HG03575 (cell line): Measurements from ENCODE around the gene HMG20A.

ENCODE experiments used
- ATAC-seq: cut with Tn5 transposase; IDR thresholded peaks from one replicate; pipeline ENCODE4 v1.9.1; 2021; ENCODE audit not compliant: unreplicated experiment, insufficient number of reproducible peaks, low FRiP score; ENCODE audit errors: extremely low read depth

The HMG20A gene

DNA sequence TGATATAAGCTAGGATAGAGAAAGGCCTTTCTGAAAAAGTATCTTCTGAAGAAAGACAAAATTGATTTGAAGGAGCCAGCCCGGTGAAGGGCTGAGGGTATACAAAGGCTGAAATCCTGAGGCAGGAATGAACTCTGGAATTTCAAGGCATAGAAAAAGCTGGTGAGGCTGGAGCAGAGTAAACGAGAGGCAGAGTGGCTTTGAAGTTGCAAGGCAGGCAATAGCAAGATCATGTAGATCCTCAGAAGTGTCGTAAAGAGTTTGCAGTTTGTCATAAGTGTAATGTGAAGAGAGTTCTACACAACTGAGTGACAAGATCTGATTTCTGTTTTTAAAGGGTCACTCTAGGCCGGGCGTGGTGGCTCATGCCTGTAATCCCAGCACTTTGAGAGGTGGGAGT lies 69.0 kb downstream of the HMG20A start:
- no peak for ATAC-seq

DNA sequence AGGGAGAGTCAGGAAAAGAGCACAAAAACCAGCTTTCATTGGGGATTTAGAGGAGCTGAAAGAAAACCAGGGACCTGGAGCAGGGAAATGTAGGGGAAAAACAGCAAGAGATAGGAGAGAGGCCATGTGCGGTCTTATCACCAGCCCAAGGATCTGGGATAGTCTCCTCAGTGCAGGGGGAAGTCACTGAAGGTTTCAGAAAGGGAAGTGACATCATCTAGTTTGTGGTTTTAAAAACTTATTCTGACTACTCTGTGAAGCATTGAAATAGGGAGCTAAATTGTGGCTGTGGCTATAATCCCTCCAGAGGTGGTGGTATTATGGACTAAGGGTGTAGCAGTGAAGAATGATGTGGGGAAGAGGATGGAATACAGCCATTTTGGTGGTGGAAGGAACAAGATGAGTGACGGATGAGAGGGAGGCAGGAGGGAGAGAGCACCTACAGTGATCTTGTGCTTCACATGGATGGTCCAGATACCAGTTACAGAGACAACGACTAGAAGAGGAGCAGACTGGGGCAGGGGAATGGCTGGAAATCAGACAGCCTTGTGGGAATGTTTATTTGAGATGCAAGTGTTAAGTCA lies 72.7 kb downstream of the HMG20A start:
- ATAC-seq = no peak

DNA sequence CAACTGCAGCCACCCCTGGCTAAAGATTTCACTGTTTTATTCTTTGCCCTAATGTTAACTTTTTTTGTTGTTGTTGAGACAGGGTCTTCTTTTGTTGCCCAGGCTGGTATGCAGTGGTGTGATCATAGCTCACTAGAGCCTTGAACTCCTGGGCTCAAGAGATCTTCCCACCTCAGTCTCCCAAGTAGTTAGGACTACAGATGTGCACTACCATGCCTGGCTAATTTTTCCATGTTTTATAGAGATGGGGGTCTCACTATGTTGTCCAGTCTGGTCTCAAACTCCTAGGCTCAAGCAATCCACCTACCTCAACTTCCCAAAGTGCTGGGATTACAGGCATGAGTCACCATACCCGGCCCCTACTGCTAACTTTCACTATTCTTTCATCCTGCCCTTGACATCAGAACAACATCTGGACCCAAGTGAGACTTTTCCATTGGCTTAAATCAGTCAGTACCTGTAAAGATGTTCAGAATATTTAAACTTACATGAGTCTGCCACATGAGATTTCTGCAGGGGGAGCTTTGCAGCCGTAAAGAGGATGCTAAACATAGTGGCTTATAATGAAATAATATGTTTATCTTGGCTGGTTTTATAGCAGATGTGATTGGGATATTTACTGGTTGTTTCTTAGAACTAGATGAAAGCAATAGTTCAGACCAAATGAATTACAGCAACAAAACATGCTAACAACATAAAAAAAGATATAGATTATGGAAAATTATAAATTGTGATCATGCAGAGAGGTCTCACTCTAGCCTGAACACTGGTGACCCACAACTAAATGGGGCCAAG lies 73.6 kb downstream of the HMG20A start:
- ATAC-seq = no peak

DNA sequence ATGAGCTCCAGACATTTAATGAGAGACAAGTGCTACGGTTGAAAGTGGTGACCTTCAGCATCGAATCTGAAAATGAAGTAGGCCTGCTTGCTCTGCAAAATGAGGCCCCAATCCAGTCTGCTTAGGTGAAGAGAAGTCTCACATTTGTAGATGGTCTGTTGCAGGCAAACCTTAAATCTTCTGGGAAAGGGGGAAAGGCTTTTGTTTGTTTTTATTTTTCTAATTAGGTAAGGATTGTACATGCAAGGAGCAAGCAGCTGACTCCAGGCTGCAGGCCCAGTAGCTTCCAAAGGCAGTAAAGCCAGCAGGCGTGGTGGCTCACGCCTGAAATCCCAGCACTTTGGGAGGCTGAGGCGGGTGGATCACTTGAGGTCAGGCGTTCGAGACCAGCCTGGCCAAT lies 74.3 kb downstream of the HMG20A start:
- no peak for ATAC-seq

DNA sequence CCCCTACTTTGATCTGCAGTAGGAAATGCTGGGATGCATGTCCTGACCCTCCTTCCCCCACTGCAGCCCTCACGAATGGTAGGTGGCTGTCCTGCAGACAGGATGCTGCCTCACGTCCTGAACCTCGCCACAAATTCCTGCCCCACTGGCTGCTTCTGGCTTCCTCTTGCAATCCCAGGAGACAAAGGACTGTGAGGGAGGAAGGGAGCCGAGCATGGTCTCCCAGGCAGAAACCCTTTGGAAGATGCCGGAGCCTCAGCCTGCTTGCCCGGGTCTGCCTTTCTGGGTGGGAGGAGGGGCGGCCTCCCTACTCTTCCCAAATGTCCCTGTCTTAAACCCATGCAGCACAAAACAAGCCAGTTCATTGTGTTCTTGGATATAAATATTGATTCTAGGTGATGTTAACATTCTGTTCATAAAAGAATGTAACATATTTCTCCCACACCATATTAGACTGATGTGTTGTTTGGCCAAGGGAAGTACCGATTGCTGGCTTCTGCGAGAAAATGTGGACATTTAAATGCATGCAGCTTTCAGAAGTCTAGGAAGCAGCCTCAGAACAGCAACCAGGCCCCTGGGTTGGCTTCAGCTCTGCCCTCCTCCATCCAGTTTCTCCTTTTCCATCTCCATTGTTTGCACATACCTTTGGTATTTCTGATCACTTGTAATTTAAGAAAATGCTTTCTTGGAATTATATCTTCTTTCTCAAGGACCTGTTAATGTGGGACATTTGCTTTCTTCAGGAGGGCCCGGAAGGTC lies 75.3 kb downstream of the HMG20A start:
- ATAC-seq = no peak

DNA sequence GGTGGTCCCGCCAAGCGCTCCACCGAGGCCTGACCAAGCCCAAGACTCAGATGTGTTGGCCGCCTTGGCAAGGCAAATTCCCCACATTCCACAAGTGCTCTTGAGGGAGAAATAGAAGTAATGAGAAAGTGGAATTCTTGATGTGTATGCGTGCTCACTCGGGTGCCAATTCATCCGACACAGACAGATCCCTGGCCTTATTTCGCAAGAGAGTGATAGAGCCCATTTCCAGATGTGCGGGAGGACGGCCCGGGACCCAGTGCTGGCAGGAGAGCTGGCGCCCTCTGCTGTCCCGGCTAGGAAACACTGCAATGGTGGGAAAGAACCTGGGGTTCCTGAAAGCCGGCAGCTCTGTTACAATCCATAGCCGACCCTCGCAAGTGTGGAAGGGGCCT lies 76.0 kb downstream of the HMG20A start:
- ATAC-seq = no peak

DNA sequence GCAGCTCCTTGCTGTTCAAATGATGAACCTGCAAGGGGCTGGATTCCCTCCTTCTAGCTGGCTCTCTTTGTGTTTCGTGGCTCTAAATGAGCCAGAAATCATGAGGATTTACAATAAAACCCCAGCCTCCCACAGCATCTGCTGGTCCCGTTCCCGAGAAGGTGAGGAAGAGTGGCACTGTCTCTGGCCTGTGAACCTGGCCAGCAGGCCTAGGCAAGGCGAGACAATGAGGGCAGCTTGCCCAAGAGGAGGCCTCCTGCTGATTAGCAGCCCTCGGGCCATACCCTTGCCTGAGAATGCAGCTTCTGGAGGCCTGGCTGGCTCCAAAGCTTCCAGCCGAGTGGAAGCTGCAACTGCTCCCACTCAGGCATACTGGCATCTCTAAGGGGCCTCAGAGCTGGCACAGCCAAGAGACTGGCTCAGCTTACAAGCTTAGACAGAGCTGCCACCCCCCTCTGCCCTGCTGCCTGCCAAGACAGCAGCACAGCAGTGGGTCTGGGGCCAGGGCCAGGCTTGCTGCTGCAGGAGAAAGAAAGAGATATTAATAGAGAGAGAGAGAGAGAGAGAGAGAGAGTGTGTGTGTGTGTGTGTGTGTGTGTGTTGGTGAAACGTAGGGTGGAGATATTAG lies 76.5 kb downstream of the HMG20A start:
- ATAC-seq = no peak

DNA sequence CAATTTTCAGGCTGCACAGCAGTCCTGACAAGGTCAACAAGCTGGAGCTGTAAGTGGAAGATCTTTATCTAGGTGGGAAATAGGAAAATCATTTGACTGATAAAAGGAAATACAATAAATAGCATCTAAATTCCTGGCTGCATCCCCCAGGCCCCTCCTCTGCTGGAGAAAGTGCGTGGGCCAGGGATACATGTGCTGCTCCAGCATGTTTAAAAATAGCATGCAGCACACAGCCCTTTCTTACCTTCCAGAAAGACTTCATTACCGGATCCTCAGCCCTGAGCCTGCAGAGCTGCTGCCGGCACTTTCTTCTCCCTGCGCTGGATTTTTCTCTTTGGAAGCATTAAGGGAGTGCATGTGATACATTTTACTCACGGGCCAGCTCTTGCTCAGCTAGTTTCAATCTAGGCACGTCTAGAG lies 77.3 kb downstream of the HMG20A start:
- no peak for ATAC-seq

DNA sequence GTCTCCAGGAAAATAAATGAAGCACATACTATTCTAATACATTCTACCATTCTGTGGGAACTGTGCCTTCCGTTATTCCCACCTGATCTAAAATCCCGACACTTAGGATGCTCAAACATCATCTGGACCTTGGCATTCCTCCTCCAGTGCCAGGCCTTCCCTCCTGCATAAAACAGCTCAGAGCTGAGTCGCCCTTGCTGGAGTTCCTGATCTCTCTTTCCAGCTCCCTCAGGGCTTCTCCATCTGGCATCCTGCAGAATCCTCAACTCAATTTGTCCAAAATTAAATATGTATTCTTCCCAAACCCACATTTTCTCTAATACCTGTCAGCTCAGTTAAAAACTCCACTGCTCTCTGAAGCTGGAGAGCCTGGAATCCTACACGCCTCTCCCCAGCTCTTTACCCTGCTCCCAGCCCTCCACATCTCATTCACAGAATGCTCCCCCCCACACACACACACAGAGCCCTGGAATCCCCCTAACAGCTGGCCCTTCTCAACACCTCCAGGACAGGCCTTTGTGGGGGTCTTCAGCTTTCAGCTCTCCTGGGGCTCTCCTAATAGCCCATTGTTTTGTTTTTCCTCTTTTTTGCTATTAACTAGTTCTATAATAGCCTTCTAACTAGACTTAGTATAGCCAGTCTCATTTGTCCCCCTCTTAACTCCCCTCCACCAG lies 78.5 kb downstream of the HMG20A start:
- ATAC-seq = no peak

DNA sequence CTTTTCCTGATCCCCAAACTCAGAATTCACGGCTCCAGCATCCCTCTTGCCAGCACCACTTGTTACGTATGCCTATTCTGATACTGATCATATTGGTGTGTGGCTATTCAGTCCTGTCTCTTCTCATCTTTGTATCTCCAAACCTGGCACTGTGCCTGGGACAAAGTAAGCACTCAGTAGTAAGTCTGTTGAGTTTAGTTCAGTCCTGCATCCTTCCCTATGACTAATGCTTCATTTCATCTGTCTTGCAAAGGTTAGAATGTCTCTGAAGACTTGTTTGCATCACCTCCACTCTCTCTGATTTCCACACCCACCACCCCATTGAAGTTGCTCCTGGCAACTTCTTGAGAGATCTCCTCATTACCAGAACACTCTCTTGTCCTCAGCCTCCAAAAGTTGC lies 80.3 kb downstream of the HMG20A start:
- ATAC-seq = no peak

DNA sequence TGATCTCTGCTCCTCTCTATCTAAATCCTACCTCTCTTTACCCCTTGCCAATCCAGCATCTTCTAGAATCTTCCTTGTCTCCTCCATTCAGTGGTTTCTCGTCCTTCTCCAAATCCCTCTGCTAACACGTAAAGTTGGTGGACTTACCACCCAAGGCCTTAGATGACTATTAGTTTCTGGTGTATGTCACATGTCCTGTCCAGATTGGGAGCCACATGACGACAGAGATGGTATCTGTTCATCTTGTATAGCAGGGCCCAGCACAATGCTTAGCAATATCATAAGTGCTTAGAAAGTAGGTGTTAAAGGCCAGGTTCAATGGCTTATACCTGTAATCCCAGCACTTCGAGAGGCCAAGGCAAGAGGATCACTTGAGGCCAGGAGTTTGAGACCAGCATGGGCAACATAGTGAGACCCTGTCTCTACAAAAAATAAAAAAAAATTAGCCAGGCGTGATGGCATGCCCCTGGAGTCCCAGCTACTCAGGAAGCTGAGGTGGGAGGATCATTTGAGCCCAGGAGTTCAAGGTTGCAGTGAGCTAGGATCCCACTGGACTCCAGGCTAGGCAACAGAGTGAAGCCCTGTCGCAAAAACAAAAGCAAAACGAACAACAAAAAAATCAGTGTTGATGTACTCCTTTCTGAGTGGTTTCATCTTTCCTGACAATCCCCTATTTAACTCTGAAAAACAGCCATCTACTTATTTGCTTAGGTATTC lies 81.8 kb downstream of the HMG20A start:
- ATAC-seq = no peak

DNA sequence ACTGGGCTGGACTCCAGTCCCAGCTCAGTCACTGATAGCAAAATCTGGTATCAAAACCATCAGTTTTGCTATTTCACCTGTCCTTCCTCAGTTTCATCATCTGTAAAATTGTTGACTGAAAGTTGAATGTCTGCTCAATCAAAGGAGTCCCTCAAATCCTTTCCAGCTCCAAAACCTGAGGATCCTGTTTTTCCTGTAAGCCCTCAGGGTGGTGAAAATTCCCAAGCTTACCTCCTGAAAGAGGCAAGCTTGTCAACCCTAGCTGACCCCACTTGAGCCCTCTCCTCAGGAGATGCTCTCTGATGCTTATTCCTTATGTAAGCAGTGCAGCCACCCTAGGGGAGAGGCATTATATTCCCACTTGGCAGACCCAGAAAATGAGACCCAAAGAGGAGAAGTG lies 82.6 kb downstream of the HMG20A start:
- ATAC-seq = no peak

DNA sequence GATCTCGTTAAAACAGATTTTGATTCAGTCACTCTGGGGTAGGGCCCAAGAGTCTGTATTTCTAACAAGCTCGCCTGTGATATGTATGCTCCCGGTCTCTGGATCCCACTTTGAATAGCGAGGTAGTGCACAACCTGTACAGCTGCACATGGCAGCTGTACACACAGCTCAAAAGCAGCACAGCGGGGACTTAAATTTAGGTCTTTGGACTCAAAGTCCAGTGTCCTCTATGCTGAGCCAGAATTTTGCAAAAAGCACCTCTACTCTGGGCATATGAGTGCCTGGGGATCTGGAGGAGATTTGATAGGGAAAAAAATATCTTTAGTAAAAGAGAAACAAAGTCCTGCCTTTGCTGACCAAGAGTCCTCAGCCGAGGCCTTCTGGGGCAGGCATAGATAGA lies 83.1 kb downstream of the HMG20A start:
- no peak for ATAC-seq

DNA sequence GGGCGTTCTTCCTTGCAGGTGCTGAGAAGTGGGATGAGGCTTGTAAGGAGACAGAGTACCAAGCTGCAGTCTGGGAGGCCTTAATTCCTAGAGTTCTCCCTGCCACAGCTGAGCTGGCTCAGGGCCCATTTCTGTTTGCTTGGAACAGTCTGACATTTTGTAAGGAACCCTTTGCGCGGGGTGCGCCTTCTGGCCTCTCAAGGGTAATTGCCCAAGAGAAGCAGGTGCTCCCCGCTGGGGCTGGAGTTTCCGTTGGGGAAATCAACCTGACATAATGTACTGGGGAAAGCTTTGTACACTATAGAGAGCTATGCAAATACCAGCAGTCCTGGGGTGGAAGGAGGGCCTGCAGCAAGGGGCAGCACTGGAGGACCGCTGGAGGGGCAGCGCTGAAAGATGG lies 83.6 kb downstream of the HMG20A start:
- no peak for ATAC-seq

DNA sequence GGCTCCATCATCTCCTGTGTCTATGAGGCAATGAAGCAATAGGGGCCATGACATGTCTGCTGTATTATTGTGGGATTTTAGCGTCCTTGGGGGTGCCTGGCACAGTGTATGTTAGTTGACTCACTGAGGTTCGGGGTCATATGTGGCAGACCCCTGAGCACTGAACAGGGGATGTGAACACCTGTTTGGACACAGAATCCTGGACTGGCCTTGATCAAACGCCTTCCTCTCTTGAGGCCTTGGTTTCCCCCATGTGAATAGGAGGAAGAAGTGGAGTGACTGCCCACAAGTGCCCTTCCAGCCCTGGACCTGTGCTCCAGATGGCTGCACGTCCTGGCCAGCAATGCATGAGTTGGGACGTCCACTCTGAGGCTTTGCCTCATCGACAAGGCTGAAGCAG lies 84.2 kb downstream of the HMG20A start:
- no peak for ATAC-seq

DNA sequence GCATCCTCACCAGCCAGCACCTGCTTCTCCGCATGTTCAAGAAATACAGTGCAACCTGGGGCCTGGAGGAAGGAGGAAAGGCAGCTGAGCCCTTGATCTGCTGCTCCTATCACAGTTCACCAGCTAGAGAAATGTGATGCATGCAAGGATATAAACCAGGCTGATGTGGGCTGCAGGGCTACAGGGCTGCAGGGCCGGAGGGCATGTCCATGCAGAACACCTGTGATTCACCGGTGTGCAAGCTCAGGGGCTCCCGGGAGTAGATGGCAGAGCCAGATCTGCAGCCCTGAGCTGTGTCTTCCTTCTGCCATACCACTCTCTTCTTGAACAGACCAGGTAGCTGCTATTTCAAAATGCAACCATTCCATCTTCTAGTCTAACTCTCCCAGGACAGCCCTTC lies 84.9 kb downstream of the HMG20A start:
- no peak for ATAC-seq

DNA sequence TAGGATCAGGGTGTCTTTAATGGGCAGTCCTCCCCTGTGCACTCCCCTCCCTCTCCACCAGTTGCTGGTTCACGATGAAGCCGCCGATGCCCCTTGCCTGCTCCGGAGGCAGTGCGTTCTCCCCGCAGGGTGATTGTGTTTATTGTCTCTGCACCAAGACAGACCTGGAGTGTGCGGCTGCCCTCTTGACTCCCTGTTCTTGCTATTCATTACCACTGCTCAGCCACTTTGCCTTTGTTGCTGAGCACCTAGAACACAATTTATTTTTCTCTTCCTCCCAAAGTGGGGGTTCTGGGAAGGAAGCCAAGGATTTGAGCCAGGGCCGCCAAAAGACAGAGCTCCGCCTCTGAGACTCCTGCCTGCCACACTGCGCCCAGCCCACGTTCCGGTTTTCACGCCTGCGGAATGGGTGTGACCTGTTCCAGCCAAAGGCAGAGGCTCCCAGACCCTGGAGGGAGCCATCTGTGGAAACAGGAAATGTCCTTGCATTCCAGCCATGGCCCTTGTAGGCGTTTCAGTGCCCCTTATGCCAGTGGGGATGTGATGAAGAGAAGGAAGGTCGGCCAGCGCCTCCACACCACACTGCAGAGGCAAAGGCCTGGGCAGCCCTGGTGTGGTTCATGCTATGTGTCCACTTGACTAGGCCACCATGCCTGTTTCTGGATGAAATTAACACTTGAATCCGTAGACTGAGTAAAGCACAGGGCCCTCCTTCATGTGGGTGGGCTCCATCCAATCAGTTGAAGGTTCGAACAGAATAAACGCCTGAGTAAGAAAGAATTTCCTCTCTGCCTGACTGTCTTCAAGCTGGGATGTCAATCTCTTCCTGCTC lies 85.8 kb downstream of the HMG20A start:
- ATAC-seq = no peak
